GM12878 (cell line): Measurements from ENCODE around the gene SLC22A3. TPM values are rescaled to one million over a fixed set of nuclear protein-coding genes. Genes with fewer than 3 reads are reported as not detected.

Source experiments
- ATAC-seq: fragments of 200-7000 bp; cut with Tn5 transposase; 3 replicates; pipeline ENCODE4 v1.9.1; 2020; ENCODE audit warnings: mild to moderate bottlenecking, moderate library complexity
- BruUV-seq: library from RNA; stranded (reverse); fragments of 400-500 nt; replicated peaks from 2 replicates; lab custom pipeline; 2021; lab: Mats Ljungman, UMichigan
- CTCF ChIA-PET: fragments of 300-600 bp; sonication (Branson Sonifier 250); formaldehyde crosslinking; extraction: SDS; loops from one replicate; lab custom pipeline; 2021; ENCODE audit warnings: inconsistent platforms; lab: Yijun Ruan, JAX
- POLR2A ChIA-PET: fragments of 350-600 bp; formaldehyde crosslinking; extraction: SDS; loops from one replicate; lab custom pipeline; 2021; ENCODE audit warnings: inconsistent platforms; lab: Charles Lee
- RAD21 ChIA-PET: fragments of 300-600 bp; sonication (Branson Sonifier 250); formaldehyde crosslinking; loops from one replicate; lab custom pipeline; 2023; ENCODE audit warnings: antibody characterized with exemption; ENCODE audit not compliant: unreplicated experiment; lab: Charles Lee
- SMC1A ChIA-PET: fragments of 300-600 bp; sonication (Branson Sonifier 250); formaldehyde crosslinking; loops from one replicate; lab custom pipeline; 2023; ENCODE audit not compliant: unreplicated experiment, uncharacterized antibody; lab: Charles Lee
- DNase-seq: peaks from one replicate; pipeline ENCODE4 v3.0.0-alpha.2; 2011; ENCODE audit warnings: low read depth, low spot score
- FAIRE-seq: peaks from 3 replicates; lab custom pipeline; 2011; peaks lifted over from hg19 to GRCh38; lab: Jason Lieb, UNC
- H2AFZ ChIP-seq: 2 replicates; pipeline ENCODE4 v1.6.0; 2011; ENCODE audit warnings: low read depth, low read length, control low read depth; ENCODE audit not compliant: control insufficient read depth
- H3K27ac ChIP-seq: 2 replicates; pipeline ENCODE4 v1.5.1; 2011; ENCODE audit warnings: control low read depth; ENCODE audit not compliant: control insufficient read depth, insufficient read depth
- H3K27me3 ChIP-seq, 2 experiments: replicated peaks in 1 of 2; 2 replicates each; pipeline versions ENCODE4 v1.6.0 to v1.6.1; 2011; ENCODE audit warnings: low read length in 1 of 2; ENCODE audit not compliant: control insufficient read depth in 2 of 2, insufficient read depth in 2 of 2
- H3K36me3 ChIP-seq, 2 experiments: 2 replicates each; pipeline ENCODE4 v1.5.1; 2011; ENCODE audit warnings: low read length in 1 of 2; ENCODE audit not compliant: control insufficient read depth in 2 of 2, insufficient read depth in 2 of 2
- H3K4me1 ChIP-seq: 2 replicates; pipeline ENCODE4 v1.6.1; 2011; ENCODE audit warnings: mild to moderate bottlenecking, low read length, moderate library complexity, mixed read lengths; ENCODE audit not compliant: control insufficient read depth, insufficient read depth
- H3K4me2 ChIP-seq: 2 replicates; pipeline ENCODE4 v1.6.0; 2011; ENCODE audit warnings: control low read depth; ENCODE audit not compliant: control insufficient read depth, insufficient read depth
- H3K4me3 ChIP-seq: fragments of 200-600 bp; sonication (generic); 2 replicates; pipeline ENCODE4 v1.5.1; 2016
- H3K79me2 ChIP-seq: 2 replicates; pipeline ENCODE4 v1.6.0; 2011; ENCODE audit warnings: low read length; ENCODE audit not compliant: control insufficient read depth, insufficient read depth
- H3K9ac ChIP-seq: 2 replicates; pipeline ENCODE4 v1.8.0; 2011; ENCODE audit warnings: low read length, control low read depth, mixed read lengths; ENCODE audit not compliant: control insufficient read depth, insufficient read depth
- H3K9me3 ChIP-seq: replicated peaks from 3 replicates; pipeline ENCODE4 v1.5.1; 2011; ENCODE audit warnings: mild to moderate bottlenecking, low read length; ENCODE audit not compliant: control insufficient read depth, insufficient read depth
- H4K20me1 ChIP-seq: 2 replicates; pipeline ENCODE4 v1.6.0; 2011; ENCODE audit not compliant: control insufficient read depth, insufficient read depth
- BCL3 ChIP-seq: IDR thresholded peaks from 2 replicates; pipeline ENCODE4 v1.6.1; 2011; ENCODE audit warnings: borderline replicate concordance, low read depth, mild to moderate bottlenecking, moderate library complexity, low read length; ENCODE audit not compliant: insufficient read depth, poor library complexity, severe bottlenecking
- BCLAF1 ChIP-seq: fragments of 450-650 bp; IDR thresholded peaks from 2 replicates; pipeline ENCODE4 v1.6.1; 2017; ENCODE audit warnings: antibody characterized with exemption, mild to moderate bottlenecking, moderate library complexity
- CBX3 ChIP-seq: fragments of 200-600 bp; sonication (generic); IDR thresholded peaks from 2 replicates; pipeline ENCODE4 v1.6.1; 2016; ENCODE audit warnings: low read depth, borderline replicate concordance
- IKZF2 ChIP-seq, 2 experiments: fragments of 450-650 bp; IDR thresholded peaks; 2 replicates each; pipeline ENCODE4 v1.6.1; 2017; ENCODE audit warnings: mild to moderate bottlenecking in 2 of 2, moderate library complexity in 2 of 2
- IRF3 ChIP-seq: fragments of 450-650 bp; IDR thresholded peaks from 2 replicates; pipeline ENCODE4 v1.6.1; 2014; ENCODE audit warnings: mild to moderate bottlenecking
- KDM1A ChIP-seq: fragments of 200-600 bp; sonication (generic); IDR thresholded peaks from 2 replicates; pipeline ENCODE4 v1.6.1; 2016; ENCODE audit warnings: borderline replicate concordance
- NFYA ChIP-seq: IDR thresholded peaks from 2 replicates; pipeline ENCODE4 v1.6.1; 2011; ENCODE audit warnings: low read depth, mild to moderate bottlenecking, low read length, improper control_type of control experiment, borderline replicate concordance
- NRF1 ChIP-seq: conservative IDR thresholded peaks from 2 replicates; pipeline ENCODE4 v1.6.1; 2011; ENCODE audit warnings: mild to moderate bottlenecking, low read depth, low read length, improper control_type of control experiment
- RB1 ChIP-seq: fragments of 450-650 bp; formaldehyde crosslinking; IDR thresholded peaks from 2 replicates; pipeline ENCODE4 v1.6.1; 2017; ENCODE audit warnings: mild to moderate bottlenecking, borderline replicate concordance
- STAT1 ChIP-seq: fragments of 450-650 bp; conservative IDR thresholded peaks from 2 replicates; pipeline ENCODE4 v1.6.1; 2014; ENCODE audit warnings: antibody characterized with exemption, mild to moderate bottlenecking
- USF2 ChIP-seq: IDR thresholded peaks from 2 replicates; pipeline ENCODE4 v1.6.1; 2011; ENCODE audit warnings: low read depth, low read length, improper control_type of control experiment, borderline replicate concordance
- ZNF217 ChIP-seq: fragments of 450-650 bp; IDR thresholded peaks from 2 replicates; pipeline ENCODE4 v1.6.1; 2017; ENCODE audit warnings: antibody characterized with exemption, mild to moderate bottlenecking
- WGBS: methylation state at CpG from one replicate; pipeline ENCODE4 v1.1.6; 2016; ENCODE audit warnings: low lambda C conversion rate; ENCODE audit not compliant: insufficient replicate concordance, insufficient coverage; ENCODE audit errors: missing lambda C conversion rate; 5-methylcytosine and 5-hydroxymethylcytosine counted together
- in situ Hi-C: fragments of 300-500 bp; cut with MboI; formaldehyde crosslinking; loops from 9 replicates; pipeline ENCODE4 v1.14.3; 2018; ENCODE audit warnings: mixed read lengths
- intact Hi-C: fragments of 100-400 bp; cut with micrococcal nuclease; formaldehyde crosslinking; loops from one replicate; pipeline ENCODE4 v1.14.2; 2022; ENCODE audit not compliant: unreplicated experiment
- polyA plus RNA-seq, 11 experiments: library from polyadenylated mRNA; depleted of rRNA in 4 of 11; unstranded in 6 of 11; stranded (reverse) in 5 of 11; fragments of >200 nt; fragmentation: Nextera tagmentation in 4 of 11; fragmentation: Illumina TruSeq in 1 of 11; extraction: Ambion mirVana in 4 of 11; extraction: Trizol in 1 of 11; gene quantifications; 1 replicate in 1 of 11; 2 replicates in 10 of 11; pipeline versions ENCODE4 v1.2.1 to v1.2.3, GENCODE V29; 2011 to 2016; ENCODE audit warnings: inconsistent platforms in 2 of 11, missing spikeins in 2 of 11, low read depth in 1 of 11
- total RNA-seq, 4 experiments: library from RNA; depleted of rRNA in 3 of 4; stranded (reverse); fragments of >200 nt in 3 of 4; fragmentation: Illumina TruSeq in 1 of 4; extraction: Trizol in 1 of 4; gene quantifications; 2 replicates each; pipeline versions ENCODE4 v1.2.1 to v1.2.3, GENCODE V29; 2013 to 2021

SLC22A3 gene
- total and polyA plus RNA-seq, 10 of the 15 experiments (the other 5 are each of a cell fraction or from before 2014, with no cell fraction given): 0.07 to 0.15 TPM; not detected in 8

GRCh38 chr6:160424256-160424655 lies 76.1 kb downstream of the SLC22A3 start:
- ATAC-seq (no peak), DNase-seq (no peak), FAIRE-seq (no peak)
- no peaks in the 10 kb centered on the region for H3K36me3 ChIP-seq
- BruUV-seq: no TSS peak
- no peak overlapping the region for H3K9ac ChIP-seq
- intact Hi-C loops (no loop called here), in situ Hi-C loops (no loop called here)
- TF ChIP-seq BCL3 (no peak), KDM1A (no peak), IKZF2 (IDR thresholded peaks at IDR 0.05) (no peak), NRF1 (no peak)
- H3K4me3 ChIP-seq: no peak overlapping the region
- H4K20me1 ChIP-seq: no peaks in the 10 kb centered on the region
- RAD21 ChIA-PET: no interaction called here
- H3K4me2 ChIP-seq: no peak overlapping the region
- no peaks in the 10 kb centered on the region for H3K79me2 ChIP-seq
- no peak overlapping the region for H3K27ac ChIP-seq
- no peaks in the 10 kb centered on the region for H3K4me1 ChIP-seq
- POLR2A ChIA-PET: no interaction called here
- H3K9me3 ChIP-seq: no peaks in the 10 kb centered on the region
- H3K27me3 ChIP-seq: peaks cover 0 to 4% of the 10 kb centered on the region in 2 experiments; a peak in 1 of 4 replicates
- no peak overlapping the region for H2AFZ ChIP-seq
- CTCF ChIA-PET: no interaction called here
- SMC1A ChIA-PET: no interaction called here

GRCh38 chr6:160426136-160426535 lies 78.0 kb downstream of the SLC22A3 start:
- H3K4me3 ChIP-seq: no peak overlapping the region
- ATAC-seq (no peak), FAIRE-seq (no peak), DNase-seq (no peak)
- no TSS peak for BruUV-seq
- no peaks in the 10 kb centered on the region for H3K36me3 ChIP-seq
- no peak overlapping the region for H2AFZ ChIP-seq
- no peak overlapping the region for H3K27ac ChIP-seq
- H3K9me3 ChIP-seq: no peaks in the 10 kb centered on the region
- 31% methylated on average over 3 of the region's 3 CpGs for WGBS
- TF ChIP-seq IRF3: no peak
- TF ChIP-seq STAT1: no peak
- no peak for TF ChIP-seq NFYA
- no peak for TF ChIP-seq RB1
- TF ChIP-seq USF2: no peak
- TF ChIP-seq ZNF217: no peak
- TF ChIP-seq CBX3: no peak
- no peak for TF ChIP-seq BCLAF1
- no peak overlapping the region for H3K9ac ChIP-seq
- POLR2A ChIA-PET: no interaction called here
- H3K4me2 ChIP-seq: no peak overlapping the region
- in situ Hi-C loops: no loop called here
- H3K27me3 ChIP-seq: peaks cover 0 to 4% of the 10 kb centered on the region in 2 experiments; a peak in 1 of 4 replicates
- H3K79me2 ChIP-seq: no peaks in the 10 kb centered on the region
- H3K4me1 ChIP-seq: no peaks in the 10 kb centered on the region
- H4K20me1 ChIP-seq: no peaks in the 10 kb centered on the region
- CTCF ChIA-PET: no interaction called here
- intact Hi-C loops: no loop called here
- SMC1A ChIA-PET: no interaction called here
- RAD21 ChIA-PET: no interaction called here
